T follicular helper cell (primary cell): Measurements from ENCODE around the gene DEFB131B.
A peak's percentile ranks its signal among the peaks of the same experiment; 100 is the strongest.
"Not testable (repeated sequence)": the region's sequence is repeated elsewhere in the genome, so short reads cannot be mapped to it uniquely, and the experiment has no call there.

Experiments
- DNase-seq: peaks from one replicate; pipeline ENCODE4 v3.0.0-alpha.2; 2020; ENCODE audit warnings: low read depth

DEFB131B gene

DNA sequence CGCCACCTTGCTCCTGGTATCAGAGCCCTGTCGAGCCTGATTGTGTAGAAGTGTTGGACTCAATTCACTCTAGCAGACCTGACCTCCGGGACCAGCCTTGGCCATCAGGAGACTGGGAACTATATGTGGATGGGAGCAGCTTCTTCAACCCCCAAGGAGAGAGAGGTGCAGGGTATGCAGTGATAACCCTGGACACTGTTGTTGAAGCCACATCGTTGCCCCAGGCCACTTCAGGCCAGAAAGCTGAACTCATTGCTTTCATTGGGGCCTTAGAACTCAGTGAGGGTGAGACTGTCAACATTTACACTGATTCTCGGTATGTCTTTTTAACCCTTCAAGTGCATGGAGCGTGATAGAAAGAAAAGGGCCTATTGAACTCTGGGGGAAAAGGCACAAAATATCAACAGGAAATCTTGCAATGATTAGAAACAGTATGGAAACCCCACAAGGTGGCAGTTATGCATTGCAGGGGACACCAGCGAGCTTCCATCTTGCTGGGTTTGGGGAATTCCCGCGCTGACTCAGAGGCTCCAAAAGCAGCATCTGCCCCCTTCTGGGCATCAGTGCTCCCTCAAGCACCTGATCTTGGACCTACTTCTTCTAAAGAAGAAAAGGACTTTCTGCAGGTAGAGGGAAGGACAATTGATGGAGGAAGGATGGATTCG lies 33.2 kb downstream of the DEFB131B start:
- DNase-seq, result not testable (repeated sequence)

DNA sequence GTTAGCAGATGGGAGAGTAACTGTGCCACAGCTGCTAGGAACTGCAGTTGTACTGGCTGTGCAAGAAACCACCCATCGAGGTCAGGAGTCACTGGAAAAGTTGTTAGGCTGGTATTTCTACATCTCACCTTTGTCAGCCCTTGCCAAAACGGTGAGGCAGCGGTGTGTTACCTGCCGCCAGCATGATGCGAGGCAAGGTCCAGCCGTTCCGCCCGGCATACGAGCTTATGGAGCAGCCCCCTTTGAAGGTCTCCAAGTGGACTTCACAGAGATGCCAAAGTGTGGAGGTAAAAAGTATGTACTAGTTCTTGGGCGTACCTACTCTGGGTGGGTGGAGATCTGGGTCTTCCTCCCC lies 33.7 kb downstream of the DEFB131B start:
- DNase-seq, result not testable (repeated sequence)

DNA sequence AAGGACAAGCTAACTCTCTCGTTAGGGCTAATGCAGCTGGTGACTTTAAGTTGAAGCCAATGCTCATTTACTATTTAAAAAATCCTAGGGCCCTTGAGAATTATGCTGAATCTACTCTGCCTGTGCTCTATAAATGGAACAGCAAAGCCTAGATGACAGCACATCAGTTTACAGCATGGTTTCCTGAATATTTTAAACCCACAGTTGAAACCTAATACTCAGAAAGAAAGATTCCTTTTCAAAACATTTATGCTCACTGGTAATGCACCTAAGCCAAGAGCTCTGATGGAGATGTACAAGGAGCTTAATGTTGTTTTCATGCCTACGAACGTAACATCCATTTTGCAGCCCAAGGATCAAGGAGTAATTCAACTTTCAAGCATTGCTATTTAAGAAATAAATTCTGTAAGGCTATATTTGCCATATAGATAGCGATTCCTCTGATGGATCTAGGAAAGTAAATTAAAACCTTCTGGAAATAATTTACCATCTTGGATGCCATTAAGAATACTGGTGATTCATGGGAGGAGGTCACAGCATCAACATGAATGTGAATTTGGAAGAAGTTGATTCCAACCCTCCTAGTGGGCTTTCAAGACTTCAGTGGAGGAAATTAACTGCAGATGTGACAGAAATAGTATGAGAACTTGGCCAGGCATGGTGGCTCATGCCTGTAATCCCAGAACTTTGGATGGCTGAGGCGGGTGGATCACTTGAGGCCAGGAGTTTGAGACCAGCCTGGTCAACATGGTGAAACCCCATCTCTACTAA lies 35.7 kb downstream of the DEFB131B start:
- DNase-seq, result no peak

GRCh38 chr11:71914617-71915189 lies 36.5 kb downstream of the DEFB131B start:
- DNase-seq, result no peak

- no peak for DNase-seq
These were observed 39.4 kb downstream of the DEFB131B start for GRCh38 chr11:71917646-71918140.

- DNase-seq, result peak; percentile 72
These were observed 49.8 kb downstream of the DEFB131B start, which contains the start of gene XNDC1N for GRCh38 chr11:71927820-71928736. Gene XNDC1N, minus strand, starts transcription at chr11:71928594. Its CDS starts 5,241 bp downstream, at chr11:71923353.

- peak; percentile 97 for DNase-seq
These were observed 50.6 kb downstream of the DEFB131B start, which contains the start of gene RNF121 for GRCh38 chr11:71928737-71929443. Gene RNF121, plus strand, starts transcription at chr11:71929046. Its CDS starts 16 bp downstream, at chr11:71929062.

- DNase-seq, result no peak
These were observed 51.2 kb downstream of the DEFB131B start for GRCh38 chr11:71929491-71929890.

- DNase-seq, result no peak
These were observed 52.4 kb downstream of the DEFB131B start for GRCh38 chr11:71930556-71931244.

GRCh38 chr11:71931245-71931602 lies 53.0 kb downstream of the DEFB131B start:
- DNase-seq, result no peak

DNA sequence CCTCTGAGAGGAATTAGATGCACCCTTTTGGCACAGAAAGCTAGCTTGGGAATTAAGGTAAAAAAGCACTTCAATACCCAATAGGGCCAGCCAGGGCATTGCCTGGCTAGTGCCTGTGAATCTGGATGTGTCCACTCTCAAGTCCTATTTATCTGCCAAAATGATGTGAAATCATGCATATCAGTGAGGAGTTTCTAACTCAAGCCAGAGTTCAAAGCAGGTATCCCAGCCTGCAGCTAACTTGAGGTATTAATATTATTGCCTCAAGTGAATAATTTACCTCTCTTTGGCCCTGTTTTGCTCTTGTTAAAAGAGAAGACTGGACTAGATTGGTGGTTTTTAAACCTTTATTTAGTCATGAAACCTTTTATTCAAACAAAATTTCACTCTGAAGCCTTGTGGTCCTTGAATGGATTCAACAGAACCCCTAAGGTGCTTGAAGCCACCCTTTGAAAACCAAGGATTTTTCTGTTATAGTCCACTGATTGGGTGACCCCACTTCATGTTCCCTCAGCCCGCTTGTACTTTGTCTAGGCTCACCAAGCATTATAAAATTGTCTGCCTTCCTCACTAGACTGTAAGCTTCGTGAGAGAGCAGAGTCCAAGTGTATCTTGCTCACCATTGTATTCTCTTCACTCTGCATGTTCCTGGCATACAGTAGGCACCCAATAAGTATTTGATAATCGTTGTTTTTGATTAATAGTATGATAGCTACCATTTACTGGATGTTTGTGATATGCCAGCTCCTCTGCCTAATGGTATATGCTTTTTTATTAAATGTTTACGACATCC lies 55.1 kb downstream of the DEFB131B start:
- DNase-seq, result no peak
